Measurements from ENCODE around the gene PRPS1. TPM values are rescaled to one million over a fixed set of nuclear protein-coding genes. Genes with fewer than 3 reads are reported as not detected.

The PRPS1 gene
- 22.6 and 45.1 TPM in 2 replicates for total RNA-seq (ENCODE audit: low replicate concordance)
- long read RNA-seq, transcript PRPS1-204 (7 exons, 2,152 nt) = major isoform, 7 of 7 reads
- long read RNA-seq, partial matches to known transcripts = 0 of 7 reads
- long read RNA-seq, other reads (novel, unspliced or antisense) = 0 of 7 reads

GRCh38 chrX:107627838-107628661 is at the start of gene PRPS1:
PRPS1 (plus strand) TSS chrX:107628510; CDS start chrX:107628629, 119 bp downstream.
- Mint-ChIP-seq H3K36me3 (no peaks in the 10 kb centered on the region), H3K4me3 (peak within 1 kb of the TSS; percentile 93), H3K4me1 (ENCODE audit: unreplicated experiment) (peaks cover 6% of the 10 kb centered on the region), H3K9me3 (peaks cover 7% of the 10 kb centered on the region), H3K27me3 (no peaks in the 10 kb centered on the region), H3K27ac (peak within 1 kb of the TSS; percentile 87)
- TF ChIP-seq, protein P1, sequence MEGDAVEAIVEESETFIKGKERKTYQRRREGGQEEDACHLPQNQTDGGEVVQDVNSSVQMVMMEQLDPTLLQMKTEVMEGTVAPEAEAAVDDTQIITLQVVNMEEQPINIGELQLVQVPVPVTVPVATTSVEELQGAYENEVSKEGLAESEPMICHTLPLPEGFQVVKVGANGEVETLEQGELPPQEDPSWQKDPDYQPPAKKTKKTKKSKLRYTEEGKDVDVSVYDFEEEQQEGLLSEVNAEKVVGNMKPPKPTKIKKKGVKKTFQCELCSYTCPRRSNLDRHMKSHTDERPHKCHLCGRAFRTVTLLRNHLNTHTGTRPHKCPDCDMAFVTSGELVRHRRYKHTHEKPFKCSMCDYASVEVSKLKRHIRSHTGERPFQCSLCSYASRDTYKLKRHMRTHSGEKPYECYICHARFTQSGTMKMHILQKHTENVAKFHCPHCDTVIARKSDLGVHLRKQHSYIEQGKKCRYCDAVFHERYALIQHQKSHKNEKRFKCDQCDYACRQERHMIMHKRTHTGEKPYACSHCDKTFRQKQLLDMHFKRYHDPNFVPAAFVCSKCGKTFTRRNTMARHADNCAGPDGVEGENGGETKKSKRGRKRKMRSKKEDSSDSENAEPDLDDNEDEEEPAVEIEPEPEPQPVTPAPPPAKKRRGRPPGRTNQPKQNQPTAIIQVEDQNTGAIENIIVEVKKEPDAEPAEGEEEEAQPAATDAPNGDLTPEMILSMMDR (conservative IDR thresholded peaks at IDR 0.05) = no peak
- DNase-seq (ENCODE audit: extremely low spot score, unreplicated experiment) = peak; percentile 84

- Mint-ChIP-seq H3K4me1 (ENCODE audit: unreplicated experiment) (no peaks in the 10 kb centered on the region), H3K27me3 (no peaks in the 10 kb centered on the region), H3K27ac (no peak overlapping the region), H3K4me3 (no peak overlapping the region), H3K9me3 (peaks cover 9% of the 10 kb centered on the region), H3K36me3 (peaks cover 4% of the 10 kb centered on the region)
- TF ChIP-seq, protein P1 (conservative IDR thresholded peaks at IDR 0.05) = no peak
- DNase-seq (ENCODE audit: extremely low spot score, unreplicated experiment) = no peak
Measured at GRCh38 chrX:107579956-107580355, 48.4 kb upstream of the PRPS1 start.

GRCh38 chrX:107581923-107582322 is 46.4 kb upstream of the PRPS1 start:
- Mint-ChIP-seq H3K27ac (no peak overlapping the region), H3K27me3 (no peaks in the 10 kb centered on the region), H3K4me3 (no peak overlapping the region), H3K4me1 (ENCODE audit: unreplicated experiment) (no peaks in the 10 kb centered on the region), H3K36me3 (peaks cover 4% of the 10 kb centered on the region), H3K9me3 (peaks cover 9% of the 10 kb centered on the region)
- TF ChIP-seq, protein P1 (conservative IDR thresholded peaks at IDR 0.05) = no peak
- DNase-seq (ENCODE audit: extremely low spot score, unreplicated experiment) = no peak

- Mint-ChIP-seq H3K9me3 (peaks cover 6% of the 10 kb centered on the region), H3K36me3 (no peaks in the 10 kb centered on the region), H3K4me3 (no peak overlapping the region), H3K27me3 (no peaks in the 10 kb centered on the region), H3K4me1 (ENCODE audit: unreplicated experiment) (no peaks in the 10 kb centered on the region), H3K27ac (no peak overlapping the region)
- TF ChIP-seq, protein P1 (conservative IDR thresholded peaks at IDR 0.05) = no peak
- no peak for DNase-seq (ENCODE audit: extremely low spot score, unreplicated experiment)
Measured at GRCh38 chrX:107589243-107589642, 39.1 kb upstream of the PRPS1 start.

DNA sequence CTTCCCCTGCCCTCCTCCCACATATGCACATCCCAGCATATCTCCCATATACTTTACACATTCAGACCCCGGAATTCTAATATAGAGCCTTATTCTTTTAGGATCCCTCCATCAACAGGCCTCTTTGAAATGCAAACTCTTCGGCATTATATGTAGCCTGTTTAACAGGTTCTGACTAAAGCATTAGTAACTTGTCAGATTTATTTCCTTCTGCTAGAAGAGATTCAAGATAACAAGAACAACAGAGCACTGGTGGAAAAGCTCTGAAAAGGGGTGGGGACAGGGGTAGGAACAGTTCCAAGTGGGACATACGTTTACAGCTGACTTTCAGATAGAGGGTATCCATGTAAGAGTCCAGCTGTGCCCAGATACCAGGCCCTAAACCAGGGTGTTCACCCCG is 31.7 kb upstream of the PRPS1 start:
- Mint-ChIP-seq H3K27ac (peak overlapping the region; percentile 19), H3K4me1 (ENCODE audit: unreplicated experiment) (no peaks in the 10 kb centered on the region), H3K9me3 (peaks cover 6% of the 10 kb centered on the region), H3K36me3 (no peaks in the 10 kb centered on the region), H3K4me3 (peak overlapping the region; percentile 35), H3K27me3 (no peaks in the 10 kb centered on the region)
- no peak for DNase-seq (ENCODE audit: extremely low spot score, unreplicated experiment)
- TF ChIP-seq, protein P1 (conservative IDR thresholded peaks at IDR 0.05) = no peak
